Neural cell (in vitro differentiated cells): ENCODE results near the gene ZNF697. TPM values are rescaled to one million over a fixed set of nuclear protein-coding genes. Genes with fewer than 3 reads are reported as not detected.
"Not testable (repeated sequence)": the region's sequence is repeated elsewhere in the genome, so short reads cannot be mapped to it uniquely, and the experiment has no call there.

Source experiments
- H2AFZ ChIP-seq: fragments of 200-600, 300-800 bp; sonication (generic), shearing (Covaris generic); 2 replicates; pipeline ENCODE4 v1.6.0; 2014; ENCODE audit warnings: low read depth, mild to moderate bottlenecking, antibody characterized with exemption, low read length, moderate library complexity
- H3F3A ChIP-seq: fragments of 200-600 bp; shearing (Covaris generic); 2 replicates; pipeline ENCODE4 v1.6.1; 2016; ENCODE audit warnings: mild to moderate bottlenecking, moderate library complexity, mixed read lengths, antibody characterized with exemption, low read length; ENCODE audit not compliant: insufficient read depth, poor library complexity, severe bottlenecking
- H3K27ac ChIP-seq: fragments of 200-600, 300-800 bp; sonication (generic), shearing (Covaris generic); 2 replicates; pipeline ENCODE4 v1.5.1; 2014; ENCODE audit warnings: mild to moderate bottlenecking, low read length, moderate library complexity
- H3K27me3 ChIP-seq: fragments of 300-800, 200-600 bp; sonication (generic), shearing (Covaris generic); 2 replicates; pipeline ENCODE4 v1.6.0; 2014; ENCODE audit warnings: mild to moderate bottlenecking, low read depth, low read length, moderate library complexity; ENCODE audit not compliant: insufficient read depth
- H3K36me3 ChIP-seq: fragments of 300-800, 200-600 bp; sonication (generic), shearing (Covaris generic); 2 replicates; pipeline ENCODE4 v1.5.1; 2014; ENCODE audit warnings: mild to moderate bottlenecking, antibody characterized with exemption, low read length, moderate library complexity; ENCODE audit not compliant: insufficient read depth
- H3K4me2 ChIP-seq: fragments of 300-800, 200-600 bp; sonication (generic), shearing (Covaris generic); 2 replicates; pipeline ENCODE4 v1.6.0; 2014; ENCODE audit warnings: mild to moderate bottlenecking, low read length
- H3K4me3 ChIP-seq: fragments of 300-800, 200-600 bp; sonication (generic), shearing (Covaris generic); 2 replicates; pipeline ENCODE4 v1.5.1; 2014; ENCODE audit warnings: mild to moderate bottlenecking, low read length, moderate library complexity
- H3K79me2 ChIP-seq: fragments of 200-600 bp; shearing (Covaris generic); replicated peaks from 2 replicates; pipeline ENCODE4 v1.6.0; 2014; ENCODE audit warnings: mild to moderate bottlenecking, low read length, moderate library complexity; ENCODE audit not compliant: insufficient read depth
- H3K9ac ChIP-seq: fragments of 300-800, 200-600 bp; sonication (generic), shearing (Covaris generic); 2 replicates; pipeline ENCODE4 v1.6.1; 2016; ENCODE audit warnings: mild to moderate bottlenecking, low read length, mixed read lengths
- H3K9me2 ChIP-seq: fragments of 200-600 bp; shearing (Covaris generic); 2 replicates; pipeline ENCODE4 v1.6.1; 2016; ENCODE audit warnings: mild to moderate bottlenecking, low read length, mixed read lengths; ENCODE audit not compliant: insufficient read depth
- H3K9me3 ChIP-seq: fragments of 200-600, 300-800 bp; sonication (generic), shearing (Covaris generic); 2 replicates; pipeline ENCODE4 v1.6.1; 2016; ENCODE audit warnings: mild to moderate bottlenecking, mixed run types, low read length, moderate library complexity, mixed read lengths
- H4K20me1 ChIP-seq: fragments of 200-600 bp; shearing (Covaris generic); 2 replicates; pipeline ENCODE4 v1.6.1; 2016; ENCODE audit warnings: mild to moderate bottlenecking, mixed run types; ENCODE audit not compliant: insufficient read depth
- CTCF ChIP-seq: fragments of 450-650 bp; IDR thresholded peaks from 2 replicates; pipeline ENCODE4 v1.5.1; 2014; ENCODE audit warnings: antibody characterized with exemption, mild to moderate bottlenecking, moderate library complexity; ENCODE audit not compliant: poor library complexity, severe bottlenecking
- EZH2 ChIP-seq: fragments of 200-600, 300-800 bp; shearing (Covaris generic), sonication (generic); IDR thresholded peaks from 2 replicates; pipeline ENCODE4 v1.6.1; 2014; ENCODE audit warnings: antibody characterized with exemption, low read length, borderline replicate concordance, mild to moderate bottlenecking; ENCODE audit not compliant: insufficient read depth, poor library complexity, severe bottlenecking
- MXI1 ChIP-seq: fragments of 450-650 bp; conservative IDR thresholded peaks from 2 replicates; pipeline ENCODE4 v1.6.1; 2014; ENCODE audit warnings: antibody characterized with exemption, mild to moderate bottlenecking; ENCODE audit not compliant: poor library complexity, severe bottlenecking
- POLR2AphosphoS5 ChIP-seq: IDR thresholded peaks from 2 replicates; pipeline ENCODE4 v1.6.1; 2012
- RAD21 ChIP-seq: fragments of 450-650 bp; conservative IDR thresholded peaks from 2 replicates; pipeline ENCODE4 v1.6.1; 2014; ENCODE audit warnings: antibody characterized with exemption, mild to moderate bottlenecking, moderate library complexity
- REST ChIP-seq: IDR thresholded peaks from 2 replicates; pipeline ENCODE4 v1.6.1; 2012; ENCODE audit warnings: borderline replicate concordance
- SMC3 ChIP-seq: fragments of 450-650 bp; conservative IDR thresholded peaks from 2 replicates; pipeline ENCODE4 v1.6.1; 2014; ENCODE audit warnings: antibody characterized with exemption, mild to moderate bottlenecking, moderate library complexity; ENCODE audit not compliant: poor library complexity
- TAF1 ChIP-seq: IDR thresholded peaks from 2 replicates; pipeline ENCODE4 v1.6.1; 2012; ENCODE audit warnings: low read depth
- polyA plus RNA-seq: library from polyadenylated mRNA; depleted of rRNA; stranded (reverse); fragments of >200 nt; gene quantifications from 2 replicates; pipeline ENCODE4 v1.2.3, GENCODE V29; 2014

The ZNF697 gene
- polyA plus RNA-seq, 1 donor from 2014 or later, result 61.8 TPM

GRCh38 chr1:119615100-119615499 lies 33.0 kb downstream of the ZNF697 start:
- H3K27ac ChIP-seq, H2AFZ ChIP-seq, H3K9me3 ChIP-seq, H3K9ac ChIP-seq, H4K20me1 ChIP-seq, H3K36me3 ChIP-seq, H3K4me3 ChIP-seq, H3K79me2 ChIP-seq, H3K9me2 ChIP-seq, H3K4me2 ChIP-seq, H3F3A ChIP-seq, H3K27me3 ChIP-seq: not testable (repeated sequence)

- Histone ChIP-seq H3K79me2 (no peaks in the 10 kb centered on the region), H3K36me3 (no peaks in the 10 kb centered on the region), H4K20me1 (no peaks in the 10 kb centered on the region), H3K9me3 (no peaks in the 10 kb centered on the region), H3K4me2 (no peak overlapping the region), H3K9ac (no peak overlapping the region), H3K4me3 (no peak overlapping the region), H2AFZ (no peak overlapping the region), H3K9me2 (no peaks in the 10 kb centered on the region), H3K27me3 (no peaks in the 10 kb centered on the region), H3K27ac (no peak overlapping the region), H3F3A (no peaks in the 10 kb centered on the region)
- TF ChIP-seq POLR2AphosphoS5 (no peak), MXI1 (no peak), TAF1 (no peak), EZH2 (no peak), SMC3 (peak; percentile 28), RAD21 (no peak), REST (no peak), CTCF (peak; percentile 49)
Measured at GRCh38 chr1:119613769-119614720, 34.0 kb downstream of the ZNF697 start.
